GM13977 (cell line): ENCODE data around the gene CACNA2D1.

Experiments used
- DNase-seq: peaks from one replicate; pipeline ENCODE4 v3.0.0; 2012; ENCODE audit warnings: low spot score
- in situ Hi-C: fragments of 300-500 bp; cut with MboI; formaldehyde crosslinking; loops from one replicate; pipeline ENCODE4 v1.12.0; 2022; ENCODE audit warnings: low sequenced_read_pairs, low pct_unique_long_range_greater_than_20kb, mixed read lengths, inconsistent platforms; ENCODE audit not compliant: unreplicated experiment
- TF ChIP-seq, protein P1 (sequence below): IDR thresholded peaks from 2 replicates; pipeline ENCODE4 v1.5.1; 2012; ENCODE audit warnings: mild to moderate bottlenecking, control low read depth; ENCODE audit not compliant: insufficient read depth; ENCODE audit errors: extremely low read depth, missing control alignments

Gene CACNA2D1

GRCh38 chr7:82224529-82224928 is 219.0 kb downstream of the CACNA2D1 start:
- TF ChIP-seq, protein P1, sequence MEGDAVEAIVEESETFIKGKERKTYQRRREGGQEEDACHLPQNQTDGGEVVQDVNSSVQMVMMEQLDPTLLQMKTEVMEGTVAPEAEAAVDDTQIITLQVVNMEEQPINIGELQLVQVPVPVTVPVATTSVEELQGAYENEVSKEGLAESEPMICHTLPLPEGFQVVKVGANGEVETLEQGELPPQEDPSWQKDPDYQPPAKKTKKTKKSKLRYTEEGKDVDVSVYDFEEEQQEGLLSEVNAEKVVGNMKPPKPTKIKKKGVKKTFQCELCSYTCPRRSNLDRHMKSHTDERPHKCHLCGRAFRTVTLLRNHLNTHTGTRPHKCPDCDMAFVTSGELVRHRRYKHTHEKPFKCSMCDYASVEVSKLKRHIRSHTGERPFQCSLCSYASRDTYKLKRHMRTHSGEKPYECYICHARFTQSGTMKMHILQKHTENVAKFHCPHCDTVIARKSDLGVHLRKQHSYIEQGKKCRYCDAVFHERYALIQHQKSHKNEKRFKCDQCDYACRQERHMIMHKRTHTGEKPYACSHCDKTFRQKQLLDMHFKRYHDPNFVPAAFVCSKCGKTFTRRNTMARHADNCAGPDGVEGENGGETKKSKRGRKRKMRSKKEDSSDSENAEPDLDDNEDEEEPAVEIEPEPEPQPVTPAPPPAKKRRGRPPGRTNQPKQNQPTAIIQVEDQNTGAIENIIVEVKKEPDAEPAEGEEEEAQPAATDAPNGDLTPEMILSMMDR = no peak
- DNase-seq = no peak
- in situ Hi-C loops = no loop called here

- DNase-seq = no peak
- in situ Hi-C loops = no loop called here
- TF ChIP-seq, protein P1 = no peak
Measured at GRCh38 chr7:82223580-82223979, 220.0 kb downstream of the CACNA2D1 start.

DNA sequence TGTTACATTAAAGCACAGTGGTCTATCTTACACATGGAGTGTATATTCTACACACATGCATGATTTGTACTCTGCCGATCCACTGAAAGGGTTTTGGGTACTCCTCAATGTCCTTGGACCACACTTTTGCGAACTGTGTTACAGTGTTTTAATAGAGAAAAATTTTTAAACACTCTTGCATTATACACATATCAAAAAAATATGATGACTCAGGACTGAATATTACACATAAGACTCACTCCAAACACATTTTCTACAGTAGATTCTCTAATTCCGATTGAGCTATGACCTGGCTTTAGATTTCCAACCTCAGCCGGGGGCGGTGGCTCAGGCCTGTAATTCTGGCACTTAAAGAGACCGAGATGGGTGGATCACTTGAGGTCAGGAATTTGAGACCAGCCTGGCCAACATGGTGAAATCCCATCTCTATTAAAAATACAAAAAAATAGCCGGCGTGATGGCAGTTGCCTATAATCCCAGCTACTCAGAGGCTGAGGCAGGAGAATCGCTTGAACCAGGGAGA is 222.4 kb downstream of the CACNA2D1 start:
- TF ChIP-seq, protein P1 = no peak
- DNase-seq = no peak
- in situ Hi-C loops = no loop called here

- no peak for DNase-seq
- in situ Hi-C loops = no loop called here
- TF ChIP-seq, protein P1 = no peak
Measured at GRCh38 chr7:82212466-82212865, 231.1 kb downstream of the CACNA2D1 start.

- in situ Hi-C loops = no loop called here
- TF ChIP-seq, protein P1 = no peak
- DNase-seq = no peak
Measured at GRCh38 chr7:82211333-82211732, 232.2 kb downstream of the CACNA2D1 start.

- TF ChIP-seq, protein P1 = no peak
- DNase-seq = no peak
- in situ Hi-C loops = no loop called here
Measured at GRCh38 chr7:82210416-82211184, 233.0 kb downstream of the CACNA2D1 start.
